Panc1 (cell line): Measurements from ENCODE around the gene TSPAN14.

Experiments used
- CTCF ChIP-seq: fragments of 450-650 bp; IDR thresholded peaks from 2 replicates; pipeline ENCODE4 v1.5.1; 2017; ENCODE audit warnings: mild to moderate bottlenecking
- POLR2AphosphoS5 ChIP-seq: IDR thresholded peaks from 2 replicates; pipeline ENCODE4 v1.6.1; 2012; ENCODE audit warnings: mild to moderate bottlenecking, low read depth, low read length, moderate library complexity

- TF ChIP-seq POLR2AphosphoS5 (no peak), CTCF (no peak)
Observed at GRCh38 chr10:80444124-80444523, 10.0 kb upstream of the TSPAN14 start.
